GM23338 (cell line): ENCODE results near the gene GID4. TPM values are rescaled to one million over a fixed set of nuclear protein-coding genes. Genes with fewer than 3 reads are reported as not detected.

Source experiments
- ATAC-seq: fragments of 200-7000 bp; cut with Tn5 transposase; 3 replicates; pipeline ENCODE4 v1.9.1; 2020
- DNase-seq: peaks from one replicate; pipeline ENCODE4 v3.0.0-alpha.2; 2015; ENCODE audit warnings: low spot score
- H2AFZ ChIP-seq: fragments of 200-600 bp; sonication (generic); 2 replicates; pipeline ENCODE4 v1.8.0; 2016; ENCODE audit warnings: antibody characterized with exemption, mild to moderate bottlenecking, moderate library complexity
- H3F3A ChIP-seq: fragments of 200-600 bp; sonication (generic); replicated peaks from 2 replicates; pipeline ENCODE4 v1.8.0; 2017; ENCODE audit warnings: antibody characterized with exemption, mixed run types, low read depth
- H3K27ac ChIP-seq: fragments of 200-600 bp; sonication (generic); 2 replicates; pipeline ENCODE4 v1.6.1; 2016; ENCODE audit warnings: low read depth
- H3K27me3 ChIP-seq: fragments of 200-600 bp; sonication (generic); 2 replicates; pipeline ENCODE4 v1.8.0; 2016; ENCODE audit warnings: mild to moderate bottlenecking, mixed run types, moderate library complexity; ENCODE audit not compliant: insufficient read depth
- H3K36me3 ChIP-seq: fragments of 200-600 bp; sonication (generic); 2 replicates; pipeline ENCODE4 v1.8.0; 2016; ENCODE audit warnings: mild to moderate bottlenecking; ENCODE audit not compliant: insufficient read depth
- H3K4me1 ChIP-seq: fragments of 200-600 bp; sonication (generic); 2 replicates; pipeline ENCODE4 v1.8.0; 2016; ENCODE audit warnings: mild to moderate bottlenecking, moderate library complexity; ENCODE audit not compliant: insufficient read depth
- H3K4me2 ChIP-seq: fragments of 200-600 bp; sonication (generic); 2 replicates; pipeline ENCODE4 v1.7.1; 2017; ENCODE audit warnings: mixed run types
- H3K4me3 ChIP-seq: fragments of 200-600 bp; sonication (generic); 2 replicates; pipeline ENCODE4 v1.6.1; 2016; ENCODE audit warnings: mixed run types
- H3K79me2 ChIP-seq: fragments of 200-600 bp; sonication (generic); replicated peaks from 2 replicates; pipeline ENCODE4 v1.8.0; 2017; ENCODE audit warnings: mild to moderate bottlenecking; ENCODE audit not compliant: insufficient read depth
- H3K9me2 ChIP-seq: fragments of 200-600 bp; sonication (generic); 2 replicates; pipeline ENCODE4 v1.8.0; 2017; ENCODE audit not compliant: insufficient read depth
- H4K20me1 ChIP-seq: fragments of 200-600 bp; sonication (generic); replicated peaks from 2 replicates; pipeline ENCODE4 v1.8.0; 2017; ENCODE audit warnings: mild to moderate bottlenecking; ENCODE audit not compliant: insufficient read depth
- H3K27ac Mint-ChIP-seq: 2 replicates; pipeline ENCODE4 v1.8.0; 2020; ENCODE audit warnings: inconsistent platforms, mild to moderate bottlenecking, moderate library complexity, mixed read lengths
- H3K27me3 Mint-ChIP-seq: 3 replicates; pipeline ENCODE4 v1.8.0; 2022; ENCODE audit warnings: low read depth, mild to moderate bottlenecking, moderate library complexity, mixed read lengths, inconsistent platforms; ENCODE audit not compliant: insufficient read depth, poor library complexity
- H3K36me3 Mint-ChIP-seq: 3 replicates; pipeline ENCODE4 v1.8.0; 2021; ENCODE audit warnings: low read depth, mild to moderate bottlenecking, inconsistent platforms, moderate library complexity, mixed read lengths
- H3K4me1 Mint-ChIP-seq: 3 replicates; pipeline ENCODE4 v1.8.0; 2020; ENCODE audit warnings: mild to moderate bottlenecking, inconsistent platforms, mixed read lengths
- H3K4me3 Mint-ChIP-seq: 3 replicates; pipeline ENCODE4 v1.8.0; 2021; ENCODE audit warnings: moderate library complexity, mild to moderate bottlenecking, inconsistent platforms, mixed read lengths
- H3K9me3 Mint-ChIP-seq: 3 replicates; pipeline ENCODE4 v1.8.0; 2020; ENCODE audit warnings: moderate library complexity, mild to moderate bottlenecking, inconsistent platforms, mixed read lengths
- CREB1 ChIP-seq: fragments of 250-450 bp; sonication (Bioruptor Pico); IDR thresholded peaks from 2 replicates; pipeline ENCODE4 v1.5.0; 2020; ENCODE audit warnings: low read depth, mild to moderate bottlenecking, moderate library complexity
- CTCF ChIP-seq, 2 experiments: fragments of 200-600 bp in 1 of 2; sonication (generic) in 1 of 2; conservative IDR thresholded peaks; 2 replicates each; pipeline versions ENCODE4 v1.5.1 to v1.6.1; 2016 to 2017; ENCODE audit warnings: antibody characterized with exemption in 2 of 2, low read depth in 2 of 2, mild to moderate bottlenecking in 2 of 2, moderate library complexity in 1 of 2
- ETS1 ChIP-seq: IDR thresholded peaks from 2 replicates; pipeline ENCODE4 v1.6.1; 2016; ENCODE audit warnings: antibody characterized with exemption
- EZH2 ChIP-seq: fragments of 200-600 bp; sonication (generic); IDR thresholded peaks from one replicate; pipeline ENCODE4 v1.8.0; 2017; ENCODE audit warnings: antibody characterized with exemption, mild to moderate bottlenecking, low read depth; ENCODE audit not compliant: unreplicated experiment
- EZH2phosphoT487 ChIP-seq: fragments of 200-600 bp; sonication (generic); IDR thresholded peaks from one replicate; pipeline ENCODE4 v1.8.1; 2018; ENCODE audit warnings: antibody characterized with exemption; ENCODE audit not compliant: unreplicated experiment
- JUNB ChIP-seq: IDR thresholded peaks from one replicate; pipeline ENCODE4 v1.6.1; 2016; ENCODE audit warnings: antibody characterized with exemption; ENCODE audit not compliant: unreplicated experiment
- NANOG ChIP-seq: IDR thresholded peaks from 2 replicates; pipeline ENCODE4 v1.6.1; 2016; ENCODE audit warnings: antibody characterized with exemption, borderline replicate concordance
- POLR2AphosphoS5 ChIP-seq: IDR thresholded peaks from 2 replicates; pipeline ENCODE4 v1.6.1; 2016; ENCODE audit warnings: antibody characterized with exemption, low read depth
- STAT1 ChIP-seq: IDR thresholded peaks from one replicate; pipeline ENCODE4 v1.6.1; 2016; ENCODE audit warnings: antibody characterized with exemption; ENCODE audit not compliant: unreplicated experiment
- ZNF114 ChIP-seq: fragments of 250-450 bp; sonication (Bioruptor Pico); IDR thresholded peaks from 2 replicates; pipeline ENCODE4 v1.5.0; 2020; ENCODE audit warnings: mild to moderate bottlenecking, moderate library complexity
- ZNF331 ChIP-seq: fragments of 250-450 bp; sonication (Bioruptor Pico); IDR thresholded peaks from 2 replicates; pipeline ENCODE4 v1.5.0; 2020; ENCODE audit warnings: low read depth, mild to moderate bottlenecking, moderate library complexity
- ZNF462 ChIP-seq: fragments of 250-450 bp; sonication (Bioruptor Pico); IDR thresholded peaks from 2 replicates; pipeline ENCODE4 v1.5.0; 2020; ENCODE audit warnings: mild to moderate bottlenecking, moderate library complexity
- polyA plus RNA-seq: library from polyadenylated mRNA; unstranded; fragments of >200 nt; fragmentation: Nextera tagmentation; extraction: Ambion mirVana; gene quantifications from 2 replicates; pipeline ENCODE4 v1.2.1, GENCODE V29; 2016
- total RNA-seq: library from RNA; depleted of rRNA; stranded (reverse); fragments of >200 nt; shearing (Covaris generic); gene quantifications from 2 replicates; pipeline ENCODE4 v1.2.3, GENCODE V29; 2014

GID4 gene
- total and polyA plus RNA-seq, 2 experiments from 2014 or later = 6.3 to 11.2 TPM

- Mint-ChIP-seq H3K4me1 (no peaks in the 10 kb centered on the region; the same call in 2 of the 3 replicates), H3K36me3 (no peaks in the 10 kb centered on the region), H3K27ac (no peak overlapping the region), H3K4me3 (no peak overlapping the region), H3K9me3 (no peaks in the 10 kb centered on the region), H3K27me3 (peaks cover 4% of the 10 kb centered on the region)
- no peaks in the 10 kb centered on the region for H3K9me2 ChIP-seq
- no peak for TF ChIP-seq EZH2phosphoT487
- no peak for TF ChIP-seq STAT1
- TF ChIP-seq POLR2AphosphoS5 = no peak
- TF ChIP-seq JUNB = no peak
- TF ChIP-seq ZNF114 (CRISPR knock-in tag) = no peak
- no peak for TF ChIP-seq EZH2
- no peak for TF ChIP-seq ZNF331
- TF ChIP-seq NANOG = no peak
- TF ChIP-seq CTCF (conservative IDR thresholded peaks at IDR 0.05; ENCODE audit: low read depth in 2 of 2) = no peak
- no peak for TF ChIP-seq ZNF462
- no peak for TF ChIP-seq ETS1
- no peak for TF ChIP-seq CREB1 (CRISPR knock-in tag)
- peaks cover 9% of the 10 kb centered on the region; the same call in 1 of the 2 replicates for H3K79me2 ChIP-seq
- H3K4me2 ChIP-seq = no peak overlapping the region
- H4K20me1 ChIP-seq = no peaks in the 10 kb centered on the region
- H3K36me3 ChIP-seq = no peaks in the 10 kb centered on the region
- ATAC-seq (no peak), DNase-seq (no peak)
- no peaks in the 10 kb centered on the region for H3K4me1 ChIP-seq
- no peak overlapping the region for H3K4me3 ChIP-seq
- no peak overlapping the region for H3K27ac ChIP-seq
- no peaks in the 10 kb centered on the region for H3F3A ChIP-seq
- no peaks in the 10 kb centered on the region for H3K27me3 ChIP-seq
- no peak overlapping the region for H2AFZ ChIP-seq
Observed at GRCh38 chr17:18028952-18029540, 10.2 kb upstream of the GID4 start.
